HG03575 (cell line): ENCODE data around the gene MDFIC.

Experiments
- ATAC-seq: cut with Tn5 transposase; IDR thresholded peaks from one replicate; pipeline ENCODE4 v1.9.1; 2021; ENCODE audit not compliant: unreplicated experiment, insufficient number of reproducible peaks, low FRiP score; ENCODE audit errors: extremely low read depth

MDFIC gene

DNA sequence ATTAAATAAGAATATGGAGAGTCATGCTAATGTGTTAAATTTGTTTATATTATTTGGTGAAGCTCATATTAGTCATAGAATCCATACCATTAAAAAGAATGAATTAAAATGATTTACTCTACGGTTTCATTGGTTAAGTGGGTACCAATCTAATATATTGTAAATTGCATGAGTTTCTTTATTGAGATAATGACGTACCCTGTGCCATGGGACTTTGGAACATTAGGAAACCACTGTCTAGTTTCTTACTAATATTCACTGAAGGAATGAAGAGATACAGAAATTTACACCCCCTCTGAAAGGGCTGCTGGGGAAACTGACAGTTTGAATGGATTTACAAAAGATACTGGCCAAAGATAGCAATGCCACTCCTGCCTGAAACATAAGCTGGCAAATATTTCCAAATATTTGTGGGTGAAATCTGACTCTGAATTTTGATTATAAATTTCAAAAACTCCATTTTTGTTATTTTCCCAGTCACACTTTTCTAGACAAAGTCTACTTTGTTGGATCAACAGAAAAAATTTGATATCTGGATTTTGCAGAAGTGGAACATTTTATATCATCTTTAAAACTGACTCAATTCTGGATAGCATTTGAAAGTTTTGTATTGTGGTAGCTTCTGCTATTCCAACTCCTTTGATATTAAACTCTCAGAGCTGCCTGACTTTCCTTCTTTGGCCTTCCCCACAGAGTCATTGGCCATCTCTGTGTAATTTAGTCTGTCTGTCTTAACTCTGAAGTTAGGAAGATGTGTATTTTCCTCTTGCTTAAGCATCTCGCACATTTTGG is 22.3 kb downstream of the MDFIC start:
- ATAC-seq = no peak

GRCh38 chr7:114944745-114945625 is 23.1 kb downstream of the MDFIC start:
- no peak for ATAC-seq

DNA sequence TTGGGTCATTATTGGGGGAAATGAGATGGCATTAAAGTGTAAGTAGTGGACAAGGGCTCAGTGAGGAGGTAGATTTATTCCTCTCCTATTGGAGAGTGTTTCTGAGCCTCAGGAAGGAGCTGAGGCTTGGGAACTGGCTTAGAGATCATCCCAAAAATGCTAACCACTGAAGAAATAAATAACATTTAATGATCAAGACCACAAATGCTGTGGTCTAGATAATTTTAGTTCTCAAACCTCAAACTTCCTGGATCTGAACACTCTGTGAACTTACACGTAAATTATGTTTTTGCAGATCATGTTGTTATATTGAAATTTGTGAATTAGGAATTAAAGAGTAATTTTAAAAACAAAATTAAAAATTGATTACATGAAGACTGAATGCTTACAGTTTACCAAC is 27.3 kb downstream of the MDFIC start:
- no peak for ATAC-seq

DNA sequence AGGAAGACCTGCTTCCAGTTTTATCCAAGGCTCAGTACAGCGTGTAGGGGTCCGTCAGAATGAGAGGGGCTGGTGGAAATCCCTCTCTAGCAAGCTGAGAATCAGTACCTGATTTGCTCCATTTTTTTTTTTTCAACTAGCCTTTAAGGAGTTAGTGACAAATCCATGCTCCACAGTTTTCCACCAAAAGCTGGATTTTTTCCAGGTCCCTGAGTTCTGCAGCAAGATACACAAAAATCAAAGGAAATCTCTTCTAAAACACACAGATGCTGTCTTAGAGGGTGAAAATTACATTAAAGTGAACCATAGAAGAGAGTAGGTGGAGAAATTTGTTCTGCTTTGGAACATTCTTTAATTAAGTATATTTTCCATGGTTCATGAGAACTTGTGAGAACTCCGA is 30.4 kb downstream of the MDFIC start:
- ATAC-seq = no peak

DNA sequence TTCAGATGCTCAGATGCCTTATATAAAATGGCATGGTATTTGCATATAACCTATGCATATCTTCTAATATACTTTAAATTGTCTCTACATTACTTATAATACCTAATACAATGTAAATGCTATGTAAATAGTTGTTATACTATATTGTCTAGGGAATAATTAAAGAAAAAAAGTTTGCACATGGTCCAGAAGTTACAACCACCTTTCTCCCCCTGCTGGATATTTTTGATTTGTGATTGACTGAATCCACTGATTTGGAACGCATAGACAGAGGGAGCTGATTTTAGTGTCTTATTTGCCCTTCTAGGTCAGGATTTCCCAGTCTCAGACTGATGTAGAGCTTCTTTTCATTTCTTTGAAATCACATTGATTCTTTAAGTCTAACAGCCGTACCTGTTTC is 31.8 kb downstream of the MDFIC start:
- ATAC-seq = no peak

- ATAC-seq = no peak
These were observed 34.8 kb downstream of the MDFIC start for GRCh38 chr7:114956702-114957101.

- ATAC-seq = no peak
These were observed 35.5 kb downstream of the MDFIC start for GRCh38 chr7:114957444-114957843.

DNA sequence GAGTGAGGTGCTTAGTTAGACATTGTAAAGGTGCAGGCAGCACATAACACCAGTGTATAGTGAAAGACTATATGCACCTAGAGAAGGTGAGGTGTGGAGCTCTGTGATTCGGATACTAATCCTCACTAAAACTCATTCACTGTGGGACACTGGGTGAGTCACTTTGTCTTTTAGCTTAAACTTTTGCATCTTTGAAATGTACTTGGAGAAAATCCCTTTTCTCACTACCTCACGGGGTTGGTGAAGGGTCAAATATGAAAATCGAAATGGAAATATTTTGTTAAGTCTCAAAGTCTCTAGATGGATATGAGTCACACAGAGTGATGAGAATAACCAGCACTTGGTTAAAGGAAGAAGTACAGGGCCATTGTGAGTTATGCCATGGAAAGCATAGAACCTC is 38.0 kb downstream of the MDFIC start:
- ATAC-seq = peak; percentile 74

DNA sequence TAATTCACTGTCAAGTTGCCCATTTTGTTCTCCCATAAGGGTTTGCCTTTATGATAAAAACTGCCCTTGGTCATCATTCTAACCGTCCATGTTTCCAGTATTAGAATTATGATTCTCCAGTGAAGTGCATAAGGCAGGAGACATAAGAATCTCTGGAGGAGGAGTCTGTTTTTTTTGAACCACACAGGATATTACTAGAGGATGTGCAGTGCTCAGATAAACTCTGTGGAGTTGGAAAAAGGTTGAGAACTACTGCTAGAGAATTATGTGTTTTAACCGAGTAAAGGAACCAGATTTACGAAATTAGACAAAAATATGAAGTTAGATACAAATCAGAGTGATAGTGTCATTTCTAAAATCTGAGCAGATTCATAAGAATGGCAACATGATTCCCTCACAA is 40.5 kb downstream of the MDFIC start:
- no peak for ATAC-seq

GRCh38 chr7:114966156-114966555 is 44.3 kb downstream of the MDFIC start:
- no peak for ATAC-seq

DNA sequence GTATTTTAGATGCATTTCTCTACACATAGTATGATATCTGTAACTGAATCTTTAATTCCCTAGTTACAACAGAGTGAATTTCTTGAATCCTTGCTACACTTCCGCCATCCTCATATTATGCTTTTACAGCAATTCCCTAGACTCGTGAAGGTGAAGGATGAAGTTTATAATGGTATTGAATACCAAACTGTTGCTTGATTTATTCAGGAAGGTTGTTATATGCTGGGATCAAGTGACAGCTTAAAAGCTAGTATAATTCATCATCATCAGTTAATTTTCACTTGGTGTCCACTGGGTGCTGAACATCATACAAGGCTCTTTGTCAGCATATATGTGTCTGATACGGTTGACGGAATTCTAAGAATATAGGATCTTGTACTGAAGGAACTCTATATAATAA is 47.2 kb downstream of the MDFIC start:
- no peak for ATAC-seq

DNA sequence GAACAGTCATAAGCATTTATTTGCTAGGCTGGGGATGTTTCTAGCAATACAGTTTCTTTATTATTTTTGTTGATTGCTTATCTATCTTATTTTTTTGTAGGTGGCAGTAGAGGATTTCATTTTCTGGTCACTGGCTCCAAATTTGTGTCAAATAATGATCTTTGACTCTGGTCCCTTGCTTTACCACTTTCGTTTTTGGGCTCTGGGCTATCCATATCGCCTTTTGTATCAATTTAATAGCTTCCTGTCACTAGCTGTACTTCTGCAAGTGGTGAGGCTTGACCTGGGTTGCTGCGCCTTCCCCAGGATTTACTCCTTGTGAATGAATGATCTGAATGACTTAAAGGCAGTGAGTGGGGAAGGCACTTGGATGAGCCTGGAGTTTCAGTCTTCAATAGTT is 48.4 kb downstream of the MDFIC start:
- ATAC-seq = no peak

DNA sequence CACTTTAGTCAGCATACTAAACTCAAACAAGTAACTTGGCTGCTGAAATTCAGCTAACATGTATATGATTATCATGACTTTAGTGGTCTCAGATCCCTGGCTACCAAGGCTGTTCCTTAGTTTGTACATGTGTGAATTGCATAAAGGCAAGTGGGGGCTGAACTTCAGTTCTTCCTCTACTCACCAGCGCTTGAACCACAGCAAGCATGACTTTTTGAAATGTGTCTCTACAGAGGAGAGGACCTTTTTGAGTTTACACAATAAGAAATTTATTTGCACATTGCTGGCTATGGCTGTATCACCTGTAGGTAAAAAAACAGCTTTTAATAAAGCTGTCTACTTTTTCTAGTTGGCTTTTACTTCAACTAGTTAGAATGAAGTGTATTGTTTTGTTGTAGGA is 48.8 kb downstream of the MDFIC start:
- ATAC-seq = no peak

DNA sequence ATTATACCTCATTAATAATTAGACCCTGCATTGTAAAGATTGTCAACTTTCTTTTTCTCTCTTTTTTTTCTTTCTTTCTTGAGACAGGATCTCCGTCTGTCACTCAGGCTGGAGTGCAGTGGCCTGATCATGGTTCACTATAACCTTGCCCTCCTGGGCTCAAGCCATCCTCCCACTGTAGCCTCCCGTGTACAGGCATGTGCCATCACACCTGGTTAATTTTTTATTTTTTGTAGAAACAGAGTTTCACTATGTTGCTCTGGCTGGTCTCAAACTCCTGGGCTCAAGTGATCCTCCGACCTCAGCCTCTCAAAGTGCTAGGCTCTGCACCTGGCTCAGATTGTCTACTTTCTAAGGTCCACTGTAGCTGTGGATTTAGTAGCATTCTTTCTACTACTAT is 50.7 kb downstream of the MDFIC start:
- no peak for ATAC-seq

DNA sequence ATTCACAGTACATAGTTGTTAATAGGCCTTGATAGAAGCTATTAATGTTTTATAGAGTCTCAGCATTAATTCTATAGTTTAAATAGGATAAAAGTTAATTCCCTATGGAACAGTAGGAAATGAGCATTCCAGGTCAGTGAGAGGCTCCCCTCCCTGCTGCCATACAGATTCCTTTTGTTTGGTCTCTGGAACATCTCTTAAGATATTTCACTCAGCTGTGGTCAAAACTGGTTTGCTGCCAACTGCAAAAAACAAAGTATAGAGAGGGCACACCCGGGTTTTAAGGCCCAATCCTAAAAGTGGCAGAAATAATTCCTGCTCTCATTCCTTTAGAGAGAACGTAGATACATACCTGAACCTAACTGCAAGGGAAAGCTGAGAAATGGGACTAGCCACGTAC is 51.3 kb downstream of the MDFIC start:
- ATAC-seq = no peak

- ATAC-seq = no peak
These were observed 53.5 kb downstream of the MDFIC start for GRCh38 chr7:114975401-114975800.

GRCh38 chr7:114976666-114977065 is 54.8 kb downstream of the MDFIC start:
- ATAC-seq = no peak

DNA sequence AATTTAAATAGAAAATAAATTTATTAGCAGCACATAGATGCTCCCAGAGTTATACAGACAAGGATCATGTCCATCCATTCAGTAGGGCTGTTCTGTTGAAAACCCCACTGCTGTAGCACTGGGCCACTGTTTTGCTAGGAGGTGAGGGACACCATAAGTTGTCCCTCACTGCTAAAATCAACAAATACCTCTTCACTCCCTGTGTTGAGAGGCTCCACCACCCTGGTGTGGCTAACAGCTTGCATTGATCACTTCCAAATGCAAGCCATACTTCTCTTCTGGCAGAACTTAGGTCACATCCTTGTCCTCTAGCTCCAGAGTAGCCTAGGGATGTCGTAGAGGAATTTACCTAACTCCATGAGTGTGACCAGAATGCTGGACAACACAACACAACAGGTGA is 55.4 kb downstream of the MDFIC start:
- no peak for ATAC-seq

DNA sequence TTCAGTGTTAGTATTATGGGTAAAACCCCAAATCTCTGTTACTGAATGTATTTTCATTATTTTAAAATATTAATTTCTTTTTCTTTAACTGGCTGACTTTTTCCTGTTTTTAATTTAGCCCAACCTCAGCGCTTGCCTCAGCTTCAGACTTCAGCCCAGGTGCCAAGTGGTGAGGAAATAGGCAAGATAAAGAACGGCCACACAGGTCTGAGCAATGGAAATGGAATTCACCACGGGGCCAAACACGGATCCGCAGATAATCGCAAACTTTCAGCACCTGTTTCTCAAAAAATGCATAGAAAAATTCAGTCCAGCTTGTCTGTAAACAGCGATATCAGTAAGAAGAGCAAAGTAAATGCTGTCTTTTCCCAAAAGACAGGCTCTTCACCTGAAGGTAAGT is 57.5 kb downstream of the MDFIC start:
- no peak for ATAC-seq

DNA sequence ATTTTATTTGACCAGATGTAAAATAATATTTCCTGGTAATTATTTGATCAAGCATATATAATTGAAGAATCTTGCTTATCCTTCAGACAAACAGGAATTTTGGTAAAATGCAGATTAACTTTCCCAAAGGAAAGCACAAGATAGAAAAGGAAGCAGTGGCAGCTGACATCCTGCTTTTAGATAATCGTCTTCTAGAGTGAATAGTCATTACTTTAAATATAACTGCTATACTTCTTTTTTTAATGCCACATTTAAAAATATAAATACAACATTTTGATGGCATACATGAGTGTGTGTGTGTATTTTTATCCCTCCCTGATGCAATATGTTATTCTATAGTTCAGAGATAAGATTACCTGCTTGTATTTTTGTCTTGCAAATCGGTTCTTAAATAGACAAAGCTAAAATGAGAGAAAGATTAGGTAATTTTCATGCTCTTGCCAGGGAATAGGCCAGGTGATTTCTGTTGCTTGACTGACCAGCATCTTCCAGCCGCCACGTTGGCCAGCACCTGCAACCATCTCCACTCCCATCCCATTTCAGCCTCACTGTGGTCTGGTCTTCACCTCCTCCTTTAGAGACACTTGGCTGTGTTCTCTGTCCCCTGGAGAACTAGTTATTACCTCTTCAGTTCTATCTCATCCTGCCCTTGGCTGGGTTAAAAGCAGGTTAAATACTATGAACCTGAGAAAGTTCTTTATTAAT is 58.1 kb downstream of the MDFIC start:
- no peak for ATAC-seq
